Naive thymus-derived CD4-positive, alpha-beta T cell (primary cell): ENCODE measurements around the gene SYNDIG1. TPM values are rescaled to one million over a fixed set of nuclear protein-coding genes. Genes with fewer than 3 reads are reported as not detected.

Experiments
- ATAC-seq: fragments of 150-1000 bp; cut with Tn5 transposase; 2 replicates; pipeline ENCODE4 v1.10.0; 2021; ENCODE audit warnings: mild to moderate bottlenecking, moderate library complexity
- CTCF ChIA-PET: fragments of 350-600 bp; sonication (Branson Sonifier 250); formaldehyde crosslinking; loops from one replicate; lab custom pipeline; 2021; ENCODE audit warnings: antibody characterized with exemption; lab: Charles Lee
- POLR2A ChIA-PET: fragments of 350-600 bp; sonication (Branson Sonifier 250); formaldehyde crosslinking; loops from one replicate; lab custom pipeline; 2021; ENCODE audit warnings: antibody characterized with exemption, inconsistent platforms; lab: Charles Lee
- DNase-seq, 9 donors: peaks; one replicate each; pipeline versions ENCODE4 v3.0.0 to v3.0.0-alpha.2; 2020 to 2022; ENCODE audit warnings: mixed read lengths in 1 of 9
- H3K27ac ChIP-seq: one replicate; pipeline ENCODE4 v1.7.0; 2013; ENCODE audit warnings: mild to moderate bottlenecking, low read depth, low read length, moderate library complexity
- H3K27me3 ChIP-seq, 2 donors: one replicate each; pipeline ENCODE4 v1.7.0; 2013; ENCODE audit warnings: low read length in 2 of 2, mild to moderate bottlenecking in 2 of 2, moderate library complexity in 2 of 2; ENCODE audit not compliant: control insufficient read depth in 2 of 2, insufficient read depth in 2 of 2
- H3K36me3 ChIP-seq, 3 experiments: 1 replicate in 2 of 3; 2 replicates in 1 of 3; pipeline ENCODE4 v1.7.0; 2013; ENCODE audit warnings: low read length in 3 of 3, mild to moderate bottlenecking in 3 of 3, moderate library complexity in 1 of 3; ENCODE audit not compliant: insufficient read depth in 3 of 3, control insufficient read depth in 2 of 3
- H3K4me1 ChIP-seq, 2 donors: one replicate each; pipeline ENCODE4 v1.7.0; 2013; ENCODE audit warnings: low read length in 2 of 2, mild to moderate bottlenecking in 2 of 2, moderate library complexity in 1 of 2; ENCODE audit not compliant: control insufficient read depth in 2 of 2, insufficient read depth in 2 of 2
- H3K4me3 ChIP-seq: 2 replicates; pipeline ENCODE4 v1.7.0; 2013; ENCODE audit warnings: mild to moderate bottlenecking, low read length
- H3K9me3 ChIP-seq, 3 experiments: 1 replicate in 2 of 3; 2 replicates in 1 of 3; pipeline ENCODE4 v1.7.0; 2013; ENCODE audit warnings: low read length in 3 of 3; ENCODE audit not compliant: control insufficient read depth in 2 of 3
- H3K27ac Mint-ChIP-seq, 9 donors: one replicate each; pipeline ENCODE4 v1.8.0; 2020 to 2022; ENCODE audit warnings: mixed read lengths in 9 of 9, mild to moderate bottlenecking in 8 of 9, moderate library complexity in 5 of 9, inconsistent platforms in 2 of 9
- H3K27me3 Mint-ChIP-seq, 5 donors: one replicate each; pipeline ENCODE4 v1.8.0; 2021 to 2022; ENCODE audit warnings: mixed read lengths in 5 of 5, mild to moderate bottlenecking in 1 of 5
- H3K36me3 Mint-ChIP-seq, 5 donors: one replicate each; pipeline ENCODE4 v1.8.0; 2020 to 2022; ENCODE audit warnings: mixed read lengths in 5 of 5, mild to moderate bottlenecking in 3 of 5, inconsistent platforms in 1 of 5
- H3K4me1 Mint-ChIP-seq, 7 donors: one replicate each; pipeline ENCODE4 v1.8.0; 2020 to 2022; ENCODE audit warnings: mixed read lengths in 7 of 7, mild to moderate bottlenecking in 3 of 7, inconsistent platforms in 1 of 7
- H3K4me3 Mint-ChIP-seq, 10 donors: one replicate each; pipeline ENCODE4 v1.8.0; 2020 to 2022; ENCODE audit warnings: mild to moderate bottlenecking in 10 of 10, mixed read lengths in 10 of 10, moderate library complexity in 6 of 10, inconsistent platforms in 2 of 10
- H3K9me3 Mint-ChIP-seq, 11 donors: one replicate each; pipeline ENCODE4 v1.8.0; 2020 to 2022; ENCODE audit warnings: mixed read lengths in 11 of 11, mild to moderate bottlenecking in 4 of 11, inconsistent platforms in 1 of 11, moderate library complexity in 1 of 11
- intact Hi-C, 2 donors: fragments of 100-400 bp; cut with micrococcal nuclease; formaldehyde crosslinking; loops; one replicate each; pipeline ENCODE4 v1.15.1; 2023
- polyA plus RNA-seq, 2 donors: library from polyadenylated mRNA; unstranded; fragments of 300-500 nt; fragmentation: Illumina TruSeq; gene quantifications; one replicate each; pipeline ENCODE4 v1.2.3, GENCODE V29; 2021
- total RNA-seq, 6 experiments: library from RNA in 5 of 6; stranded (reverse) in 5 of 6; gene quantifications; 1 replicate in 5 of 6; 2 replicates in 1 of 6; pipeline ENCODE4 v1.2.3 and lab custom pipeline; 2021 to 2026

Gene SYNDIG1
- total and polyA plus RNA-seq, 7 experiments from 2014 or later: not detected

DNA sequence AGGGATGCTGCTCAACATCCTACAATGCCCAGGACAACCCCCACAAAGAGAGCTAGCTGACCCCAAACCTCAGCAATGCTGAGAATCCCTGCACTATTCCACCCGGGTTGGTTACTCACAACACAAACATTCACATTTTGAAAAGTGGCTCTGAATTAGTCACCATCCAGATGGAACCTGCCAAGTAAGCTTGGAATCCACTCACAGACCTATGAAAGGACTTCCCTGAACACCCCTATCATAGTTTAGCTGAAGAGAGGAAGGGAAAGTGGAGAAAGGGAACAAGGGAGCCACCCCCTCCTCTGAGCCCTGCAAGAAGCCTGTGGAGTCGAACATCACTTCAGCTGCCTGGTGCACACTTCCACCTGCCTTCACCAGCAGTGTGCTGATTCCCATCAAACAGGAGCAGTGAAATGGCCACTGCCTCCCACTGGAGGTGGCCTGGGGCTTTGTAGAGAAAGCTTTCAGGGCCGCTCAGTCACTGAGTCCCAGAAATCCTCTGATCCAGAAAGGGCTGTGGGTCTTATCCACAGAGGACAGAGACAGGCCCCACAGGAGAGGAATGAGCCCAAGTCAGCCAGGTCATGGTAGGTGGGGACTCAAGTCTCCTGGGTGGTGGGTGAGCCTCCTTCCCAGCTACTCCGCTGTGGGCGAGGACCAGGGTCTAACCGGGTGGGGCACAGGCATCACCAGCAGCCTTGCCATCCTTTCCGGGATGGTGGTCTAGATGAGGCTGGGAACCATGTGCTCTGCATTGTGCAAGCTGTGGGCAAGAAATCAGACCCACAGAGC is 203.7 kb downstream of the SYNDIG1 start:
- no peak overlapping the region for H3K4me3 ChIP-seq
- no peaks in the 10 kb centered on the region for H3K36me3 ChIP-seq
- DNase-seq (no peak), ATAC-seq (no peak)
- H3K4me3 Mint-ChIP-seq: no peak overlapping the region
- CTCF ChIA-PET: no interaction called here
- H3K27ac Mint-ChIP-seq: no peak overlapping the region
- no peaks in the 10 kb centered on the region for H3K4me1 ChIP-seq
- H3K27me3 ChIP-seq: no peaks in the 10 kb centered on the region
- no peaks in the 10 kb centered on the region for H3K9me3 Mint-ChIP-seq
- POLR2A ChIA-PET: no interaction called here
- H3K4me1 Mint-ChIP-seq: no peaks in the 10 kb centered on the region
- no peaks in the 10 kb centered on the region for H3K27me3 Mint-ChIP-seq
- intact Hi-C loops: no loop called here
- no peaks in the 10 kb centered on the region for H3K36me3 Mint-ChIP-seq
- H3K27ac ChIP-seq: no peak overlapping the region
- no peaks in the 10 kb centered on the region for H3K9me3 ChIP-seq

DNA sequence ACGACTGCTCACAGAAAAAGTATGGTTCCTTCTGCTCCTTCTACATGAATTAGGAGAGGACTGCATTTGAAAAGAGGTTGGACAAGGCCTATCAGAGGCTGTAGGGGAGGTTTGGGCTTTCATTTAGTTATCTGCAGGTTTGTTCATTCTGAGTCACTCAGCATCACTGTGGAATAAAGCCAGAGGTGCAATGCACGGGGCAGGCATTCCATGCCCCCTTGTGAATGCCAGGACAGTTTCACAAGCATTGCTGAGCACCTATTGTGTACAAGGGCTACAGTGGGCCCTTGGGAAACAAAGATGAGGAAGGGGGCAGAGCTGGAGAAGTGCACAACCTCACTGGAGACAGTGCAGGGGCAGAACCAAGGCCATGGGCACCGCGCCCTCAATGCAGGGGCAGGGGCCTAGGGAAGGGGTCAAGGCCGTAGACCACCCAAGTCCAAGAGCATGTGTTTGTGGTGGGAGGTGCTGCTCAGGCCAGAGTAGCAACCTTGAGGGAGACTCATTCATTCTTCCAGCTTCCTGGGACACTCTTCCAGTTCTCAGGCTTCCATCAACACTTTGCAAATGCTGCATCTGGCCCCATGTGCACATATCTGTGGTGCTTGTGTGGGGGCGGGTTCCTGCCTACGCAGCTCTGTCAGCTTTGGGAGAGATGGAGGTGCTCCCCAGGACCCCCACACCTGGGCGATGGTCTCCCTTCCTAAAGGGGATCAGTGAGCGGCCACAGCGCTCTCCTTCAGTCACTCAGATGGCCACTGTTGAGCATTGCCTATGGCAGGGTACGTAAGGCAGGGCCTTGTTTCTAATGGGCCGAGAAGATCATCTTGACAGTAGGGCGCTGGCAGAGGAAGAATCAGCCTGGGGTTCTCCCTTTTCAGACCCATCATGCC is 204.5 kb downstream of the SYNDIG1 start:
- no peaks in the 10 kb centered on the region for H3K9me3 ChIP-seq
- ATAC-seq (no peak), DNase-seq (no peak)
- no peaks in the 10 kb centered on the region for H3K27me3 ChIP-seq
- Mint-ChIP-seq H3K4me1 (no peaks in the 10 kb centered on the region), H3K36me3 (no peaks in the 10 kb centered on the region), H3K4me3 (no peak overlapping the region), H3K27ac (no peak overlapping the region), H3K9me3 (no peaks in the 10 kb centered on the region), H3K27me3 (no peaks in the 10 kb centered on the region)
- H3K36me3 ChIP-seq: no peaks in the 10 kb centered on the region
- no peak overlapping the region for H3K27ac ChIP-seq
- ChIA-PET POLR2A (no interaction called here), CTCF (no interaction called here)
- intact Hi-C loops: no loop called here
- no peak overlapping the region for H3K4me3 ChIP-seq
- H3K4me1 ChIP-seq: no peaks in the 10 kb centered on the region

DNA sequence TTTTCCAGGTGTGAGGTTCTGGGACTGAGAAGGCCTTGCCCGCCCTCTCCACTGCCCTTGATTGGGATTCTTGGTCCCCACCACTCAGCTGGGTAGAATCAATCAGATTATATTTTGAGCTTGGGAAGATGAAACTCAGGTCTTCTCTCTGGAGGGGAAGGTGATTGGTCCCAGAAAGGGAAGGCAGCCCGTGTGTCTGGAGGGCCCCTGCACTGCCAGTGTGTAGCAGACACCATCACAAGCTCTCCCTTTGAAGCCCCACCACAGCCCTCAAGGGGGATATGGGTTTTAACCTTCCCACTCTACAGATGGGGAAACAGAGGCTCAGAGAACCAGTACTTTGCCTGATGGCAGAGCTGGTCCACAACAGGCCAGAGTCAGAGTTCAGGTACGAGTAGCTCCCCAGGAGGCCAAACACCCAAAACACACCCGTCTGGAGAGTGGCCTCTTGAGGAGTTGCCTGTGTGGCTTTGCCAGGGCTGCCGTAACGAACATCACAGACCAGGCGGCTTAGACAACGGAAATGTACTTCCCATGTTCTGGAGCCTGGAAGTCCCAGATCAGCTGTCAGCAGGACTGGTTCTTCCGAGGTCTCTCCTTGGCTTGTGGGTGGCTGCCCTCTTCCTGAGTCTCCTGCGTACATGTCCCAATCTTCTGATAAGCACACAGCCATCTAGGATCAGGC is 205.6 kb downstream of the SYNDIG1 start:
- H3K27me3 Mint-ChIP-seq: no peaks in the 10 kb centered on the region
- Histone ChIP-seq H3K4me3 (no peak overlapping the region), H3K27me3 (no peaks in the 10 kb centered on the region), H3K4me1 (no peaks in the 10 kb centered on the region), H3K36me3 (no peaks in the 10 kb centered on the region), H3K9me3 (no peaks in the 10 kb centered on the region), H3K27ac (no peak overlapping the region)
- H3K4me1 Mint-ChIP-seq: no peaks in the 10 kb centered on the region
- H3K36me3 Mint-ChIP-seq: no peaks in the 10 kb centered on the region
- no peak for DNase-seq
- no peak overlapping the region for H3K4me3 Mint-ChIP-seq
- no peak overlapping the region for H3K27ac Mint-ChIP-seq
- intact Hi-C loops: no loop called here
- ChIA-PET POLR2A (no interaction called here), CTCF (no interaction called here)
- H3K9me3 Mint-ChIP-seq: no peaks in the 10 kb centered on the region
- ATAC-seq: no peak

DNA sequence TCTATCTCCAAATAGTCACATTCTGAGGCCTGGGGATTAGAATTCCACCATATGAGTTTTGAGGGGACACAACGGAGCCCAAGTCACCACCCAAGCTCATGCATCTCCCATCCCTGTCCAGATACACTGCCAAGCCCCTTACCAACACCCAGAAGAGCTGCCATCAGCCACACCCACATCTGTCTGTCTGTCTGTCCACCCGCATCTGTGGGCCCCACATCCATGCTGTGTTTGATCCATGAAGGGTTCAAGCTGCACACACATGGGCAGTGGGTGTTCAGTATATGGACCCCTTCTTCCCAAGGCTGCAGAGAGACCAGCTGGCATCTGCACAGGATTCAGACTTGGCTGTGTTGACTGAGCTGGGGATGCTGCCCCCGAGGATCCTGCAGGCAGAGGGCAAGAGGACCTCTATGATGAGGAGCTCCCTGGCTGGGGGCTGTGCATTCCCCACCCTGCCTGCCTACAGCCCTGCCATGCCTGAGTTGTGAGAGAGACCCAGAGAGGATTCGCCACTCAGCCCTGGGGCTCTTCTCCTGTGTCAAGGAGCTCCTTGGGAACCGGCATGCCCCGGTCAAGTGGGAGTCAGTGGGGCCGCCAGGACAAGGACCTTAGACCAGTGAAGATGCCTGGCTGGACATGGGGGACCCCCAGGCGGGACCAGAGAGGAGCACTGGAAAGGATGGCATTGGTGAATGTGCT is 206.4 kb downstream of the SYNDIG1 start:
- H3K36me3 ChIP-seq: no peaks in the 10 kb centered on the region
- CTCF ChIA-PET: no interaction called here
- H3K4me3 Mint-ChIP-seq: no peak overlapping the region
- POLR2A ChIA-PET: no interaction called here
- DNase-seq (no peak), ATAC-seq (no peak)
- H3K27me3 ChIP-seq: no peaks in the 10 kb centered on the region
- H3K36me3 Mint-ChIP-seq: no peaks in the 10 kb centered on the region
- H3K9me3 ChIP-seq: no peaks in the 10 kb centered on the region
- no peak overlapping the region for H3K27ac ChIP-seq
- no peaks in the 10 kb centered on the region for H3K9me3 Mint-ChIP-seq
- no peaks in the 10 kb centered on the region for H3K4me1 Mint-ChIP-seq
- intact Hi-C loops: no loop called here
- H3K4me1 ChIP-seq: no peaks in the 10 kb centered on the region
- H3K27ac Mint-ChIP-seq: no peak overlapping the region
- H3K4me3 ChIP-seq: no peak overlapping the region
- H3K27me3 Mint-ChIP-seq: no peaks in the 10 kb centered on the region

DNA sequence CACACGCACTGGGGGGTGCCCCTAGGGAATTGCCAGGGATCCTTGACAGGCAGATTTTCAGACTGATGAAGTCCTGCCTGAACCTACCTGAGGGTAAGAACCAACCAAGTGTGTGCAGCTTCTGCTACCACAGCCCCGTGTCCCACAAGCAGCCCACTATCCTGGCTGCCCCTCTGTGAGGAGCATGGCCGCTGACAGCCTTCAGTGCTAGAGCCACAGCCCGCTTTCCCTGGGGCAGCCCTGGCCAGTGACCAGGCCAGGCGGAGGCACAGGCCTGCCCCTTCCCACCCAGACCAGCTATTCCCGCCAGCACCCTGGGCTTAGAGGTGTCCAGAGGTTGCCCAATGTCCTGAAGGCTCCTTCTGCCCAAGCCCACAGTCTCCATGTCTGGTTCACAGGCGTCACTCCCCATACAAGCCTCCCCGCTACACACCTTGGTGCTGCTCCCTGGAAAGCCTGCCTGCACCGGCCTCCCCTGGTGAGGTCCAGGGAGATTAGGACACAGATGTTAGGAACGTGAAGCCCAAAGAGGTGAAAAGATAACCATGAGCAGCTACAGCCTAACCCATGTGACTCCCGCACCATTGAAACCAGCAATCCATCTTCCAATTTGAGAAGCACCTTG is 207.0 kb downstream of the SYNDIG1 start:
- H3K36me3 ChIP-seq: no peaks in the 10 kb centered on the region
- no peaks in the 10 kb centered on the region for H3K4me1 ChIP-seq
- Mint-ChIP-seq H3K4me3 (no peak overlapping the region), H3K36me3 (no peaks in the 10 kb centered on the region), H3K27me3 (no peaks in the 10 kb centered on the region), H3K9me3 (no peaks in the 10 kb centered on the region), H3K4me1 (no peaks in the 10 kb centered on the region), H3K27ac (no peak overlapping the region)
- POLR2A ChIA-PET: no interaction called here
- H3K4me3 ChIP-seq: no peak overlapping the region
- no peak for ATAC-seq
- no peaks in the 10 kb centered on the region for H3K9me3 ChIP-seq
- DNase-seq: no peak
- H3K27ac ChIP-seq: no peak overlapping the region
- intact Hi-C loops: no loop called here
- CTCF ChIA-PET: no interaction called here
- no peaks in the 10 kb centered on the region for H3K27me3 ChIP-seq

GRCh38 chr20:24676978-24677370 is 207.5 kb downstream of the SYNDIG1 start:
- Histone ChIP-seq H3K4me1 (no peaks in the 10 kb centered on the region), H3K9me3 (no peaks in the 10 kb centered on the region), H3K27ac (no peak overlapping the region), H3K4me3 (no peak overlapping the region), H3K27me3 (no peaks in the 10 kb centered on the region), H3K36me3 (no peaks in the 10 kb centered on the region)
- CTCF ChIA-PET: no interaction called here
- Mint-ChIP-seq H3K4me3 (no peak overlapping the region), H3K4me1 (no peaks in the 10 kb centered on the region), H3K27ac (no peak overlapping the region), H3K36me3 (no peaks in the 10 kb centered on the region), H3K27me3 (no peaks in the 10 kb centered on the region), H3K9me3 (no peaks in the 10 kb centered on the region)
- ATAC-seq (no peak), DNase-seq (no peak)
- intact Hi-C loops: no loop called here
- POLR2A ChIA-PET: no interaction called here
